ENCODE data around the gene ESYT3.

DNA sequence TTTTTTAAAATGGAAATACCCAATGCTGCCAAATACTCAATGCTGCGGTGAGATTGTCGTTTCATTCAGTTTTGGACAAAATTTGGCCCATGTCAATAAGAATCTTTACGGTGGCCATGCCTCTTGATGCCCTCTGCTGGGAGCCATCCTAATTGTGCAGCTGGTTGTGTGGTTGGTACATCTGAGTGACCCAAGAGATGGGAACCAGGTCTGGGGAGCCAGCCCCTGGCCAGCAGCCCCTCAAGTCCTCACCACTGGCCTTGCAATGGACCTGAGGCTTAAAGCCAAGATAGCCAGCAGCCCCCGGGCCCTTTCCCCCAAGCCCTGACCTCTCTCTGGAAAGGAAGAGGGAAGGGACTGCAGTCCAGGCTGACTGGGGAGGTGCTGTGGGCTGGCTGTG is 36.4 kb upstream of the ESYT3 start:
- TF ChIP-seq, protein P1, sequence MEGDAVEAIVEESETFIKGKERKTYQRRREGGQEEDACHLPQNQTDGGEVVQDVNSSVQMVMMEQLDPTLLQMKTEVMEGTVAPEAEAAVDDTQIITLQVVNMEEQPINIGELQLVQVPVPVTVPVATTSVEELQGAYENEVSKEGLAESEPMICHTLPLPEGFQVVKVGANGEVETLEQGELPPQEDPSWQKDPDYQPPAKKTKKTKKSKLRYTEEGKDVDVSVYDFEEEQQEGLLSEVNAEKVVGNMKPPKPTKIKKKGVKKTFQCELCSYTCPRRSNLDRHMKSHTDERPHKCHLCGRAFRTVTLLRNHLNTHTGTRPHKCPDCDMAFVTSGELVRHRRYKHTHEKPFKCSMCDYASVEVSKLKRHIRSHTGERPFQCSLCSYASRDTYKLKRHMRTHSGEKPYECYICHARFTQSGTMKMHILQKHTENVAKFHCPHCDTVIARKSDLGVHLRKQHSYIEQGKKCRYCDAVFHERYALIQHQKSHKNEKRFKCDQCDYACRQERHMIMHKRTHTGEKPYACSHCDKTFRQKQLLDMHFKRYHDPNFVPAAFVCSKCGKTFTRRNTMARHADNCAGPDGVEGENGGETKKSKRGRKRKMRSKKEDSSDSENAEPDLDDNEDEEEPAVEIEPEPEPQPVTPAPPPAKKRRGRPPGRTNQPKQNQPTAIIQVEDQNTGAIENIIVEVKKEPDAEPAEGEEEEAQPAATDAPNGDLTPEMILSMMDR (IDR thresholded peaks at IDR 0.05) = no peak
- TF ChIP-seq EP300 (IDR thresholded peaks at IDR 0.05) = no peak
